OCI-LY1 (cell line): ENCODE data around the gene FILIP1.

ENCODE experiments used
- EZH2 ChIP-seq: fragments of 200-600 bp; sonication (generic), shearing (Covaris generic); IDR thresholded peaks from 2 replicates; pipeline ENCODE4 v1.8.0; 2017; ENCODE audit warnings: borderline replicate concordance, mixed run types, mild to moderate bottlenecking, antibody characterized with exemption, low read length, moderate library complexity, mixed read lengths
- TF ChIP-seq, protein P1 (sequence below): fragments of 200-600 bp; sonication (generic), shearing (Covaris generic); IDR thresholded peaks from 2 replicates; pipeline ENCODE4 v1.5.1; 2017; ENCODE audit warnings: mild to moderate bottlenecking, antibody characterized with exemption, low read length, moderate library complexity, mixed read lengths

- TF ChIP-seq, protein P1, sequence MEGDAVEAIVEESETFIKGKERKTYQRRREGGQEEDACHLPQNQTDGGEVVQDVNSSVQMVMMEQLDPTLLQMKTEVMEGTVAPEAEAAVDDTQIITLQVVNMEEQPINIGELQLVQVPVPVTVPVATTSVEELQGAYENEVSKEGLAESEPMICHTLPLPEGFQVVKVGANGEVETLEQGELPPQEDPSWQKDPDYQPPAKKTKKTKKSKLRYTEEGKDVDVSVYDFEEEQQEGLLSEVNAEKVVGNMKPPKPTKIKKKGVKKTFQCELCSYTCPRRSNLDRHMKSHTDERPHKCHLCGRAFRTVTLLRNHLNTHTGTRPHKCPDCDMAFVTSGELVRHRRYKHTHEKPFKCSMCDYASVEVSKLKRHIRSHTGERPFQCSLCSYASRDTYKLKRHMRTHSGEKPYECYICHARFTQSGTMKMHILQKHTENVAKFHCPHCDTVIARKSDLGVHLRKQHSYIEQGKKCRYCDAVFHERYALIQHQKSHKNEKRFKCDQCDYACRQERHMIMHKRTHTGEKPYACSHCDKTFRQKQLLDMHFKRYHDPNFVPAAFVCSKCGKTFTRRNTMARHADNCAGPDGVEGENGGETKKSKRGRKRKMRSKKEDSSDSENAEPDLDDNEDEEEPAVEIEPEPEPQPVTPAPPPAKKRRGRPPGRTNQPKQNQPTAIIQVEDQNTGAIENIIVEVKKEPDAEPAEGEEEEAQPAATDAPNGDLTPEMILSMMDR: no peak
- TF ChIP-seq EZH2: no peak
These were observed 4.4 kb upstream of the FILIP1 start for GRCh38 chr6:75497994-75498393.
